ENCODE measurements around the gene DLX1.
"Not testable (repeated sequence)": the region's sequence is repeated elsewhere in the genome, so short reads cannot be mapped to it uniquely, and the experiment has no call there.

The DLX1 gene

GRCh38 chr2:172053486-172053885 lies 31.8 kb upstream of the DLX1 start:
- no peak overlapping the region for H3K27ac Mint-ChIP-seq
- no peaks in the 10 kb centered on the region for H3K27me3 Mint-ChIP-seq
- no peak overlapping the region for H3K4me3 Mint-ChIP-seq
- no peaks in the 10 kb centered on the region for H3K9me3 Mint-ChIP-seq
- H3K36me3 Mint-ChIP-seq (ENCODE audit: low read depth), result peaks cover 3% of the 10 kb centered on the region
- no peaks in the 10 kb centered on the region for H3K4me1 Mint-ChIP-seq (ENCODE audit: low read depth)

- Mint-ChIP-seq H3K4me3 (no peak overlapping the region), H3K4me1 (ENCODE audit: low read depth) (no peaks in the 10 kb centered on the region), H3K27ac (no peak overlapping the region), H3K9me3 (no peaks in the 10 kb centered on the region), H3K36me3 (ENCODE audit: low read depth) (peaks cover 3% of the 10 kb centered on the region), H3K27me3 (no peaks in the 10 kb centered on the region)
These were observed 29.0 kb upstream of the DLX1 start for GRCh38 chr2:172056293-172056692.

GRCh38 chr2:172058660-172059059 lies 26.6 kb upstream of the DLX1 start:
- no peak overlapping the region for H3K27ac Mint-ChIP-seq
- H3K36me3 Mint-ChIP-seq (ENCODE audit: low read depth), result peaks cover 9% of the 10 kb centered on the region

GRCh38 chr2:172060118-172060517 lies 25.2 kb upstream of the DLX1 start:
- H3K4me3 Mint-ChIP-seq; H3K9me3 Mint-ChIP-seq; H3K4me1 Mint-ChIP-seq (ENCODE audit: low read depth); H3K27me3 Mint-ChIP-seq; H3K27ac Mint-ChIP-seq: not testable (repeated sequence)
- peaks cover 16% of the 10 kb centered on the region for H3K36me3 Mint-ChIP-seq (ENCODE audit: low read depth)

More at GRCh38 chr2:172058660-172059059, 26.6 kb upstream of the DLX1 start:
- H3K27me3 Mint-ChIP-seq, result no peaks in the 10 kb centered on the region
- no peak overlapping the region for H3K4me3 Mint-ChIP-seq
- no peaks in the 10 kb centered on the region for H3K9me3 Mint-ChIP-seq
- H3K4me1 Mint-ChIP-seq (ENCODE audit: low read depth), result no peaks in the 10 kb centered on the region

- Mint-ChIP-seq H3K27me3 (no peaks in the 10 kb centered on the region), H3K36me3 (ENCODE audit: low read depth) (peaks cover 26% of the 10 kb centered on the region), H3K4me3 (no peak overlapping the region), H3K9me3 (no peaks in the 10 kb centered on the region), H3K4me1 (ENCODE audit: low read depth) (no peaks in the 10 kb centered on the region), H3K27ac (no peak overlapping the region)
These were observed 22.8 kb upstream of the DLX1 start for GRCh38 chr2:172062402-172063004.

GRCh38 chr2:172063446-172063845 lies 21.9 kb upstream of the DLX1 start:
- Mint-ChIP-seq H3K4me1 (ENCODE audit: low read depth) (no peaks in the 10 kb centered on the region), H3K9me3 (no peaks in the 10 kb centered on the region), H3K4me3 (no peak overlapping the region)

GRCh38 chr2:172065111-172065510 lies 20.2 kb upstream of the DLX1 start:
- no peaks in the 10 kb centered on the region for H3K4me1 Mint-ChIP-seq (ENCODE audit: low read depth)
- H3K9me3 Mint-ChIP-seq, result no peaks in the 10 kb centered on the region
- peaks cover 7% of the 10 kb centered on the region for H3K27me3 Mint-ChIP-seq
- H3K27ac Mint-ChIP-seq, result no peak overlapping the region
- H3K4me3 Mint-ChIP-seq, result no peak overlapping the region
- H3K36me3 Mint-ChIP-seq (ENCODE audit: low read depth), result peaks cover 26% of the 10 kb centered on the region

More at GRCh38 chr2:172063446-172063845, 21.9 kb upstream of the DLX1 start:
- Mint-ChIP-seq H3K36me3 (ENCODE audit: low read depth) (peaks cover 26% of the 10 kb centered on the region), H3K27me3 (no peaks in the 10 kb centered on the region), H3K27ac (no peak overlapping the region)

- H3K36me3 Mint-ChIP-seq (ENCODE audit: low read depth), result peaks cover 26% of the 10 kb centered on the region
- no peak overlapping the region for H3K4me3 Mint-ChIP-seq
- no peak overlapping the region for H3K27ac Mint-ChIP-seq
- no peaks in the 10 kb centered on the region for H3K4me1 Mint-ChIP-seq (ENCODE audit: low read depth)
- peaks cover 8% of the 10 kb centered on the region for H3K27me3 Mint-ChIP-seq
- no peaks in the 10 kb centered on the region for H3K9me3 Mint-ChIP-seq
These were observed 18.9 kb upstream of the DLX1 start for GRCh38 chr2:172066394-172066886.

- not testable (repeated sequence) for H3K9me3 Mint-ChIP-seq, H3K4me3 Mint-ChIP-seq
These were observed 17.4 kb upstream of the DLX1 start for GRCh38 chr2:172067905-172068304.

GRCh38 chr2:172070936-172071335 lies 14.4 kb upstream of the DLX1 start:
- H3K4me1 Mint-ChIP-seq (ENCODE audit: low read depth), result no peaks in the 10 kb centered on the region
- peaks cover 11% of the 10 kb centered on the region for H3K27me3 Mint-ChIP-seq
- H3K4me3 Mint-ChIP-seq, result no peak overlapping the region
- H3K27ac Mint-ChIP-seq, result no peak overlapping the region
- no peaks in the 10 kb centered on the region for H3K9me3 Mint-ChIP-seq
- peaks cover 13% of the 10 kb centered on the region for H3K36me3 Mint-ChIP-seq (ENCODE audit: low read depth)

More at GRCh38 chr2:172067905-172068304, 17.4 kb upstream of the DLX1 start:
- not testable (repeated sequence) for H3K27ac Mint-ChIP-seq; H3K4me1 Mint-ChIP-seq (ENCODE audit: low read depth)
- H3K36me3 Mint-ChIP-seq (ENCODE audit: low read depth), result peaks cover 23% of the 10 kb centered on the region
- H3K27me3 Mint-ChIP-seq, result peaks cover 11% of the 10 kb centered on the region

GRCh38 chr2:172072303-172072702 lies 13.0 kb upstream of the DLX1 start:
- Mint-ChIP-seq H3K4me1 (ENCODE audit: low read depth) (no peaks in the 10 kb centered on the region), H3K36me3 (ENCODE audit: low read depth) (peaks cover 4% of the 10 kb centered on the region), H3K27ac (no peak overlapping the region), H3K27me3 (peaks cover 16% of the 10 kb centered on the region), H3K4me3 (no peak overlapping the region), H3K9me3 (no peaks in the 10 kb centered on the region)

GRCh38 chr2:172072706-172073105 lies 12.6 kb upstream of the DLX1 start:
- H3K4me3 Mint-ChIP-seq, result no peak overlapping the region
- peaks cover 16% of the 10 kb centered on the region for H3K27me3 Mint-ChIP-seq
- H3K4me1 Mint-ChIP-seq (ENCODE audit: low read depth), result no peaks in the 10 kb centered on the region
- H3K9me3 Mint-ChIP-seq, result no peaks in the 10 kb centered on the region
- no peak overlapping the region for H3K27ac Mint-ChIP-seq
- peaks cover 4% of the 10 kb centered on the region for H3K36me3 Mint-ChIP-seq (ENCODE audit: low read depth)

GRCh38 chr2:172073518-172073917 lies 11.8 kb upstream of the DLX1 start:
- H3K4me3 Mint-ChIP-seq, result no peak overlapping the region
- H3K27ac Mint-ChIP-seq, result no peak overlapping the region
- H3K27me3 Mint-ChIP-seq, result peaks cover 19% of the 10 kb centered on the region
- H3K9me3 Mint-ChIP-seq, result no peaks in the 10 kb centered on the region
- peaks cover 4% of the 10 kb centered on the region for H3K36me3 Mint-ChIP-seq (ENCODE audit: low read depth)
- H3K4me1 Mint-ChIP-seq (ENCODE audit: low read depth), result no peaks in the 10 kb centered on the region

GRCh38 chr2:172074254-172074653 lies 11.1 kb upstream of the DLX1 start:
- Mint-ChIP-seq H3K27ac (no peak overlapping the region), H3K4me1 (ENCODE audit: low read depth) (no peaks in the 10 kb centered on the region), H3K27me3 (peaks cover 24% of the 10 kb centered on the region), H3K36me3 (ENCODE audit: low read depth) (peaks cover 4% of the 10 kb centered on the region), H3K4me3 (no peak overlapping the region), H3K9me3 (no peaks in the 10 kb centered on the region)

GRCh38 chr2:172079416-172079815 lies 5.9 kb upstream of the DLX1 start:
- H3K4me1 Mint-ChIP-seq (ENCODE audit: low read depth), result peaks cover 18% of the 10 kb centered on the region
- peaks cover 61% of the 10 kb centered on the region for H3K27me3 Mint-ChIP-seq
- peaks cover 10% of the 10 kb centered on the region for H3K36me3 Mint-ChIP-seq (ENCODE audit: low read depth)
- no peak overlapping the region for H3K27ac Mint-ChIP-seq
- H3K9me3 Mint-ChIP-seq, result peaks cover 3% of the 10 kb centered on the region
- no peak overlapping the region for H3K4me3 Mint-ChIP-seq

All from stimulated activated naive CD8-positive, alpha-beta T cell treated with anti-CD3 and anti-CD28 coated beads, Interleukin-15, Interleukin-2, amounts not matched to agents 100 ng/mL and 50 ng/mL, for 24 hours (primary cell).